Esophagus mucosa (tissue), 1 donor: ENCODE results near the gene SNAP25. TPM values are rescaled to one million over a fixed set of nuclear protein-coding genes. Genes with fewer than 3 reads are reported as not detected.

Source experiments
- ATAC-seq: fragments of 200-7000 bp; cut with Tn5 transposase; one replicate; pipeline ENCODE4 v1.9.1; 2020
- total RNA-seq: library from RNA; stranded (reverse); gene quantifications from one replicate; pipeline ENCODE4 v1.2.4, GENCODE V29; 2023
- donor health status: DM: yes; HTN: yes; CAD: no.

Gene SNAP25
- total RNA-seq, 1 donor from 2014 or later: 0.08 TPM

DNA sequence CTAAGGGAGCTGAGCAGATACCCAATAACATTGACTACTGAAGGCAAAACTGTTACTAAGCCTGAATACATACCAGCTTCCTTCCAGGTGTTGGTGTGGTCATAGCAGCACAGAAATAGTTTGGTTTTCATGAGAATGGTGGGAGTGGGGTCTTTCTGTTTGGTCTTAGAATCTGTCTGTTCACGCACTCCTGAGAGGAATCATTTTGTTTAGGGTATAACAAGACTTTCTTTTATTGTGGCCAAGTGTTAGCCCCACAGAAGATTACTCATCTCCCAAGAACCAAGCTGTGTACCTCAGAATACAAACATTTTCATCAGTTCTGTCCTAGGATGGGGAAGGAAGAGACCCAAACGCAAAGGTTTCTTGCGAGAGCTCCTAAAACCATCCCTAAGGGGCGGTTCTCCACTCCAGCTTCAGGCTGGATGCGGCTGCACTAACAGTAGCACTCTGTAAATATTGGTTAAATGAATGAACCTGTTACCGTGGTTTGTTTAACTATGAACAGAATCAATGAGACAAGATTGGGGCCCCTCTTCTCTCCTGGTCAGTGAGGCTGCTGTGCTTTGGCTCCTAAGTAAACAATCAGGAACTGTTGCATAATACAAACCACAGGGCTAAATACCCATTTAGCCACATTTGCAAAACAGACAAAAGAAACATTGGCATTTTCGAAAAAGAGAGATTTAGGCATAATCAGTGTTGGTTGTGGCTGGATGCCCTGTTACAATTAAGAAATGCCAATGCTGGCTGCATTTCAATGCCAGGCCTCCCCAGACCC, 44.9 kb downstream of the SNAP25 start:
- ATAC-seq: no peak

DNA sequence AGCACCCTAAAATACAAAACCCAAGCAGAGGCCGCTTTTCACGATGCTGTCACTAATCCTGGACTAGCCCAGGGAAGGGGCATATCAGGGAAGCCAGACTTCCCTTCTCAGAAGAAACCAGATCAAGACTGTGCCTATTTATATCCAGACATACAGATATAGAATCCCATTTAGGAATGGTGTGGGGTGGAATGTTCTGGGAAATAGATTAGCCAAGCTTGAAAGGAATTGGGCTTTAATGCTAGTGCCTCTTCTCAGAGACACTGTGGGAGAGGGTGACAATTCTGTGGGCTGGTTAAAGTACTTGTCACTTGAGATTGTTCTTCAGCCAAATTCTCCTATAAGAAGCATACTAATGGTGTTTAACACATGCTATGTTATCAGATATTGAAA, 45.5 kb downstream of the SNAP25 start:
- no peak for ATAC-seq

DNA sequence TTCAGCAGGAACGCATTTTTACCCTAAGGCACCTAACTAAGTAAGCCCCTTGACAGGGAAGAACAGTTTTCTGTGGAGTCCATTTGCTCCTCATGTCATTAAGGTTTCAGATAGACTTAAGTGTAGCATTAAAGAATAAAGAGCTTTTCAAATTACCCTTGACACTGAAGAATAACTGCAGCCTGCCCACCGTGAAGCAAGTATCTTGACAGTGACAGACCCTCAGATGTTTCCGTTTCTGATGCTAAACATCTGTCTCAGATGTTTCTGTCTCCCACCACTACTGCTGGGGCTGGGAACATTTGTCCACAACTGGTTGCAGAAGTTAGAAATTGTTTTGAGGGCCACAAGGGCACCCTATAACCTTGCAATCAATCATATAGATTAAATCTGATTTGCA, 50.0 kb downstream of the SNAP25 start:
- ATAC-seq: no peak

DNA sequence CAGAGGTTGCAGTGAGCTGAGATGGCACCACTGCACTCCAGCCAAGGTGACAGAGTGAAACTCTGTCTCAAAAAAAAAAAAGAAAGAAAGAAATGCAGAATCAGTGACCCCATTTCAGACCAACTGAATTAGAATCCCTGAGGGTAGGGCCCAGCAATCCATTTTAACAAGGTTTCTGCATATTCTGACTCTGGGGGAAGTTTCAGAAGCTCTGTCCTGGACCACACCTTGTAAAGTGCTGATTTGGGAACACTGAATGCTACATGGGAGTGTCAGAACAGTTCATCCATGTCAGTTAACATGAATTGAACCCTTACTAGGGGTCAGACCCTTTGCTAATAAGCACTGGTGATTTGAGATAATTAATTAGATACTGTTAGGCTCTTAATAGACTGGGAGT, 52.0 kb downstream of the SNAP25 start:
- ATAC-seq: no peak

DNA sequence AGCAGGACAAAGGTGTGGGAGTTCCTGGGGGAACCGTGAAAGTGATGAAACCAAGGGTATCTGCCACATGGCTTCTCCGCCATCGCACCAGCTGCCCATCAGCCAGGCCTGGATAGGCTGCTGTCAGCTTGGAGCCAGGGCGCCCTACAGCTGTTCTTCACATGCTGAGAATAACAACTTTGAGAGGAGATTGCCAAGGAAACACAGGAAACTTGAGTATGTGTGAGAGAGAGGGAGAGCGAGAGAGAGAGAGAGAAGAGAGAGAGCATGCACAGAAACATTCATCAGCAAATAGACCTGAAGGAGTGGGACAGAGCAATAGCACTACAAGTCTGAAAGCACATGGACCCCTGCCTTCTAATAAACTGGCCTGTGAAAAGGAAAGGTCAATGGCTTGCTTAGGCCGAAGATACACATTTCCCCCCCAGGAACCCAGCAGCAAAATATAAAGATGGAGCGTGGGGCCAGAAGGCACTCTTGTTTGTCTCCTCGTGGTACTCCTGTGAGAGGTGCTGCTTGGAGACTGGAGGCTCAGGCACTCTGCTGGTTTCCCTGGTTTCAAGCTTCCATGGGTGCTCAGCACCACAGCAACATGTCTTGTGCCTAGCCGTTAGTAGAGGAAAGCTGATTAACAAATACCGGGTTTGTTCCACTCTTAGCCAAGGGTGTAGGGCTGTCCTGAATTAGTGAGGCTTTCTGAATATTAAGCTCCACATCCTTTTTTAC, 53.0 kb downstream of the SNAP25 start:
- no peak for ATAC-seq

DNA sequence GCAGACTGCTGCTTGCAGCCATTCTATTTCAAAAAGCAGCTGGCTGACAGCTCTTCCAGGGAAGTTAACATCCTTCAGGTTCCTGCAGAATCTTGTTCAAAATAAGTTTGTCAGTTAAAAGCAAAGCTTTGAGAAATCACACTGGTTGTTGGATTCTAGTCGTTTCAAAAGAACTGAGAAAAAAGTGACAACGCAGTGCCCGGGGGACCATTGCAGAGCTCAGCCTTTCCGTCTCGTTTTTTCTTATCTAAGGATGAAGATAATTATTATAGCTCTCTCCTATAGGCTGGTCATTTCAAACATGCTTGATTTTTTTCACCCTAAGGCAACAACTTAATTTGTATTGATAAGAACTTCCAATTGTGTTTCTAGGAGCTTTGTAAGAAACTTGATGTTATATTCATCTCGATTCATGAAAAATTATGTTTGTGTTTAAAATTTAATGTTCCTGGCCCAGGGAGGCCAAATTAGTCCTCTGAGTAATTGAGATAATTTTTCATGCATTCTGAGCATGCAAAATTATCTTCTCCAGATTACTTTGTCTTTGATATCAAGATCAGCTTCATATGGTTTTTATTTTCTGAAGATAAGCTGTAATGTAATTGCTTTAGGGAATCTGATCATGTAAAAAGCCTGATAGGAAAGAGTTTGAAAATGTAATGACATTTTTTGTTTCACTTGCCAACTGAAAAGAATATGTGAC, 58.4 kb downstream of the SNAP25 start:
- ATAC-seq: no peak

DNA sequence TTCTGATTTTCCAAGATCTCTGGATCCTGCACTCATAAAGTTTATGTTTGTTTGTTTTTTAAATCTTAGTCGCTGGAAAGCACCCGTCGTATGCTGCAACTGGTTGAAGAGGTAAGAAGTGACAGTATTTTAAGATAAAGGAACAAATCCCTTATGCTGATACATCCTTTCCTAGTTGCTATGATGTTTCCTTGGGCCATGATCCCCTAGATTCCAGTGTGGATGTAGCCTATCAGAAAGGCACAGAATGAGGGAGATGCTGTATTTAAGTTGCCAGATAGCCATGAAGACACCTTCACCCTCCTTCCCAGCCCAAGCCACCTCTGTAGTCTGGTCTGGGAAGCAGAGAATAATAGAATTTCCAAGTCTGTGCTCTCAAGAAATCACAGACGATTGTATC, 59.0 kb downstream of the SNAP25 start:
- ATAC-seq: no peak

DNA sequence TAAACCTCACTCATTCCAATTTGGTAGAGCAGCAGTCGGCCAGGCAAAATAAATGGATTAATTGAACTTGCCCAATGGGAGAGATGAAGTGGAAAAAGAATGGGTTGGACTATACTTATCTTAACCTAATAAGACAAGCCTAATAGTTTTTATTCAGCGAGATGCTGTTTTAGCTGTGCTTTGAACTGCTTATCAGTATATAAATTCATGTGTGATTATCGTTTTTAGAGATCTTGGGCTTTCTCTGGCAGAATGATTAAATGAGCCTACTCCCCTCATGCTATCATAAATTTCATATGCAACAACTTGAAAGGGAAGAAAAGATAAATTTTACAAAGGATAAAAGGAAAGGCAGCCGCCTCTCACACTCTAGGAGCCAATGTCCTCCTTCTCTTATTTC, 59.8 kb downstream of the SNAP25 start:
- ATAC-seq: no peak

DNA sequence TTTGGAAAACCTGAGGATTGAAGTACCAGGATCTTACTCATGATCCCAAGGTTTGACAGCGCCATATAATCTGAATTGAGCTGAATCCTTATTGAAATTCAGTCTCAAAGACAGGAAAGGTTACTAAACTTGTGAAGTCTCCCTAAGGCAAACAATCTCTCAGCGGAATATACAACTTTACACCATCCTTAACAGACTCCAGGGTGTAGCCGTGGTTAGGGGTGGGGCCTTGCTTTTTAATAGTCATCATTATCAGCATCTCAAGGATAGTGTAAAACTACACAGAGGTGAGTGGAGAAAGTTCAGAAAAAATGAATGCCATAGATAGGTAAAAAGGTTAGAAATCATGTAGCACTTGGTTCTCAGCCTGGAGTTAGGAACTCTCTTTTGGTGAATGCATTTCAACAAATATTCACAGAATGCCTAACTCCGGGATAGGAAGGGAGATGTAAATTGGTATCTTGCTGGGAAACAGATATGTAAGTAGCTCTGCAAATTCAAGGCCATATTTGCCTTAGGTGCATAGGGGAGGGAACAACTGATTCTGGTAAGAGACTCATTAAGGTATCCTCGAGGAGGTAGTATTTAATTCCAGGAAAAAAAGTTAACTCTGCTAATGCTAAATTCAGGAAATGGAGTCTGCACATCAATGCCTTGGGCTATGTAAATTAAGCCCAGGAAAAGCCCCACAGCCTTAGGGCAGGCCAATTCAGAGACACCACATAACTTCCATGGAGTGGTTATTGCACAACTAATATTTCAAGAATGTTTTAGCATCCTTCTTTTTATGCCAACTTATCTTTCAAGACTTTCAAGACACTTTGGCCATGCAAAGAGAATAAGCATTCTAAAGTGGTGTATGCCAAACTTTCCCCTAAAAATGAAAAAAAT, 61.6 kb downstream of the SNAP25 start:
- no peak for ATAC-seq

DNA sequence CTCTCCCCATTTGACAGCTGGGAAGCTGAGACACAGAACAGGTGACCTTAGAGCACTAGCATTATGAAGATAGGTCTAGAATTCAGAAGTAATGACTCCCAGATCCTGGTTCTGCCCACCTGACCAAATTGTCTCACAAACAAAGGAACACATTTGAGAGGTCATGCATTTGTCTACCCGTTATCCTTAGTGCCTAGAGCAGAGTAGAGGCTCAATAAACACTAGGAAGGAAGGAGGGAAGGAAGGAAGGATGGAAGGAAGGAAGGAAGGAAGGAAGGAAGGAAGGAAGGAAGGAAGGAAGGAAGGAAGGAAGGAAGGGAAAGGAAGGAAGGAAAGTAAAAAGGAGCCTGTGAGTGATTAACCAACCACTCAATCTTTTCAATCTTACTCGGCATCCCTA, 63.3 kb downstream of the SNAP25 start:
- ATAC-seq: no peak

DNA sequence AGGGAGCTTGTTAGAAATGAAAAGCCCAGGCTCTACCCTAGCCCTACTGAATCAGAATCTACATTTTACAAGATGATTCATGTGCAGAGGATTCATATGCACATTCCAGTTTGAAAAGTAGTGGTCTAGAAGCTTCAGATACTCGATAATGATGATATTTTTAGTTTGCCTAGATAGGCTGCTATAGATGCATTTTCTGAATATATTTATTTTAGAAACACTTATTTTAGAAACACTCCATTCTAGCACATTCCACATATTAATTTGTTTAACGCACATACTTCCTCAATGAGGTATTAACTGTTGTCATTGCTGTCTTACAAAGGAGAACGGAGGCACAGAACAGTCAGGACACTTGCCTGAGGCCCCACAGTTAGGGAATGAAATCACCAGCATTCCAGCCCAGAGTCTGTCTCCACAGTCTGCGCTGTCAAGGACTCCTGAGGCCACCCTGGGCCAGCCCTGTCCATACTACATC, 64.4 kb downstream of the SNAP25 start:
- no peak for ATAC-seq

DNA sequence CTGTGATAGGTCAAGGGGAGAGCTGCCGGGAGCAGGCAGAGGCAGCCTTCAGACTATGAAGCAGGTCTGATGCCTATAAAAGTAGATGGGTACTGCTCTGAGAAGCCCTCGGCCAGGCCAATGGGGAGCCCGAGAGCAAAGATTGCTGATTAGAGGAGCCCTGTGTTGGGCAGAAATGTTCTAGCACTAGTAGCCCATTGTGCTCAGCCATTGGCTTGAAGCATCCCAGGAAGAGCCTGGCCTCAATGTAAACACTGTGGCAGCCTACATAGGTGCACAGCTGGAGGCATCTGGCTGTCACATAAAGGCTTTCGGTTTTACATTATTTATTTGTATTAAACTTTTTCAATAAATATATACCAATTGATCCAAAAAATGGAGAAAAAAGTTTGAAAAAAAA, 67.7 kb downstream of the SNAP25 start:
- no peak for ATAC-seq

DNA sequence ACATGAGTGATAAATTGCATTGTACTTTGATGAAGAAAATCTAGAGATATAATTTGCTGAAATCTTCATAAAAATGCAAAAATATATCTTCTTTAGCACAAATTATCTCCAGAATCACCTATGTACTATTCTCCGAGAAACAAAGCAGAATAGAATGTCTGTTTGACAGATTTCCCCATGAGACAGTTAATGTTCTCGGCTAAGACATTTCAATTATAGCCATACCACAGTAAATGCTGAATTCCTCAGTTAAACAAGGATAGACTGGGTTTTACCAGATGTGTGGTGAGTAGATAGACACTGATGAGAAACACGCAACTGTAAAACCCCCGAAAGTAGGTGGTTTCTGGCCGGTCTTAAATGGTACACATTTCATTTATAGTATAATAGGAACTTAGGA, 69.8 kb downstream of the SNAP25 start:
- ATAC-seq: no peak

DNA sequence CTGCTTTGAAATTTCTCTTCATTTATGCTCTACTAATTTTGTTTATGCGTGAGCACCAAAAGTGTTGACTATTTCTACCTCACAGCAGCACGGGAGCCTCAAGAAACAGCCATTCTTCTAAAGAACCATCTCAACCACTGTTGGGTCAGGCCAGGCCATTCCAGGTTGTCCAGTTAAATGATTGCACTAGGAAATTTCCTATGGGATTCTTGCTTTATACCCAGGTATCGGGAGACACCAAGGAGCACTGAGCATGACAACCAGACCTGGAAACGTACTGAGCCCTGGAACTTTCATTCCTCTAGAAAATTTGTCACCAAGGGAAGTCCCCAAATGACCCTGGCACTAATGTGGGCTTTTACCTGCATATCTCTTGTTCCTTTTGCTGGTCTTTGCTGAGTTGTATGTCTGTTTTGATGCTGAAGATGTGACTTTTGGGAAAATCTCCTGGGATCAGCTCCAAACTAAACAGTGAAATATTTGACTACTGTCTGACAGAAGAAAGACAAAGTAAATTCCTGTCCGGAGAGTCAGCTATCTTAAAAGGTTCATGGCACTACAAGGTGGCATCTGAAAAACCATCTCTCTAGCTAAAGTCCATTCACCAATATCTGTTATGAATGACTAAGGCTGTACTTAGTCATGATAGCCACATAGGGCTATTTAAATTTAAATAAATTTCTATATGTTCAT, 70.5 kb downstream of the SNAP25 start:
- ATAC-seq: no peak

DNA sequence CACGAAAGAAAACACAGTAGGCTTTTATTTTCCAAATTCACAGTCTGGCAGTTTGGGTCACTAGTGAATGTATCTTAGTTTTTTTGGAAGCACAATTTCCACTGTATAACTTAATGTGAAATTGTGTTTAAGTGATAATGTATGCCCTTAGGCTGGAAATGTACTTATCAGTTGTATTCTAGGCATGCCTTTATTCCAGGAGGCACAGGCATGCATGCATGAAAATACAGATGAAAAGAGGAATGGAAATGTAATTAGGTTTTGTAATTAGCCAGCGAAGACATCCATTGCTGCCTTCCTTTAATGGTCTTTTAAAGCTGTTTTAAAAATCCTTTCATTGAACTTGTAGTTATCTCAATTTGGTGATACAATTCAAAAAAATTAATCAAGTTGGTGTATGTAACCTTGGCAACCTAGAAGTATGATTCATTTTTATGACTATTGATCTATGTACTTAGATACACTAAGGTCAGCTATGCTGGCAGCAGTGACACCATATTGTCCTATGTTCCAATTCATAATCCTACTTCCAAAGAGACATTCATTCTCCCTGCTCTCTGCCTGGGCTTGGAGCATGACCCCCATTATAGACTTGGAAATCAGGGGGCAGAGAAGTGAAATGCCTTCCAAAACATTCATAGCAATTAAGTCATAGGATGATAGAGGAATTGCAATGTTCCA, 73.1 kb downstream of the SNAP25 start:
- ATAC-seq: no peak

DNA sequence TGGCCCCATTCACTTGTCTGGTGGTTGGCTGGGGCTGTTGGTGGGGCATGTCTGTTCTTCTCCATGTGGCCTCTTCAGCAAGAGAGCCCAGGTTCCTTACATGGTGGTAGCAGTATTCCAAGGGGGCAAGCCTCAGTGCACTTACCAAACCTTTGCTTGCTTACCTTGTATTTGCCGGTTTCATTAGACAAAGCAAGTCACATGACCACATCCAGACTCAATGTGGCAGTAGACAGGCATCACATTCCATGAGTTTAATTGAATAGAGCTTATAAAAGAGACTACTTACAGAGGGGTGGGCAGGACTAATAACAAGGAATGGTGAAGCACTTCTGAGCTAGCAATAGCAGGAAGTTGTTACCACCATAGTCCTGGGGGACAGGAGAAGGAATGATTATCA, 78.6 kb downstream of the SNAP25 start:
- no peak for ATAC-seq

DNA sequence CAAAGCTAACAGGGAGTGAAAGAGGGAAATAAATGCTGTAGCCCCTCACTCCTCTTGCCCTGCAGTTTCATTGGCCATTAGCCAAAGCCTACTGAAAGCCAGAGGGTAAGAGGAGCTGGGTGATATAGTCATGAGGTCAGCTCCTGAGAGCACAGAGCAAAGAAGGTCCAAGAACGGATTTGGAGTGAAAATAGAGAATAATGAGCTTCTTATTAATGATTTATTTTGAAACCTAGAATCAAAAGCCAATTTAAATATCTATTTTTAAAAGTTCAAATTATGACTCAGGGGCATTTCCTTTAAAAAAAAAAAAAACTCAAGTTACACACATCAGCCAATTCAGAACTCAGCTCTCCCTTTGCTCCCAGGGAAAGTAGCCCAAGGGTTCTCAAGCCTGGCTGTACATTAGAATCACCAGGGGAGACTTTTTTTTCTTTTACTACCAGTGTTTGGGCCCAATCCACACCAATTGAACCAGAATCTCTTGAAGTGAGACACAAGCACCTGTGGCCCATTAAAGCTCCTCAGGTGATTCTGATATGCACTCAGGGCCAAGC, 79.1 kb downstream of the SNAP25 start:
- no peak for ATAC-seq

DNA sequence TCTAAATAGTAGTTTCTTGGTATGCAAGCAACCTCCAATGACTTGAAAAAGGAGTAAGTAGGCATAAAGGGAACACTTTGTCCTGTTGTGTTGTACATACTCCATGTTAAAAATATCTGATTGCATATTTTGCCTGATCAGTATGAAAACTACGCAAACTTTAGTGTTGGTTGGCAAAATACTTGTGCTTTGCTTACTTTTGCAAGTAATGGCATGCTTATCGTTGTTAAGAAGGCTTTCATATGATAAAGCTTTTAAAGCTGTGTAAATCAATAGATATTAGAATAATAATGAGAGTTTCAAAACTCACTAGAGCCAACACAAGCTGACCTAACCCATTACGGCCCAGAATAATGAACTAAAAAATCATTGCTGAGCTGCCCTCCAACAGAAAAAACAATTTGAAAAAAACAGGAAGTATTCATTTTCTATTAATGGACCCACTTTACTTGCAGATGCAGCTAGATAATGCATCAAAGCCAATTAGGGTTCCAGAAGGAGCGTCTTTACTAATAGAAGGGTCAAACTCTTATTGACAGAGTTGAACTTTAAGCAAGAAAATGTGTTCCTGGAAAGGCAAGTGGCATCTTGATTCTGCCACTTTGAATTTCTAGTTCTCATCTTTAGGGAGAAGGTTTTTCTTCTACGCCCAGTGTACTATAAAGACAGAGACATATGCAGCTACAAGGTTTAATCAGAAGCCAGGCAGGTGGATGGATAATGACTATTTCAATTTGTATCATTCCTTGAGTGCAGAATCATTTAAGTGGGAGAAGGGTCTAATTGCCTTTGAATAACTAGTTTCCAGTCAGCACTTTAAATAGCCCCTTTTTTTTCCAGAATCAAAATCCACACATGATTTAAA, 82.2 kb downstream of the SNAP25 start:
- ATAC-seq: no peak

DNA sequence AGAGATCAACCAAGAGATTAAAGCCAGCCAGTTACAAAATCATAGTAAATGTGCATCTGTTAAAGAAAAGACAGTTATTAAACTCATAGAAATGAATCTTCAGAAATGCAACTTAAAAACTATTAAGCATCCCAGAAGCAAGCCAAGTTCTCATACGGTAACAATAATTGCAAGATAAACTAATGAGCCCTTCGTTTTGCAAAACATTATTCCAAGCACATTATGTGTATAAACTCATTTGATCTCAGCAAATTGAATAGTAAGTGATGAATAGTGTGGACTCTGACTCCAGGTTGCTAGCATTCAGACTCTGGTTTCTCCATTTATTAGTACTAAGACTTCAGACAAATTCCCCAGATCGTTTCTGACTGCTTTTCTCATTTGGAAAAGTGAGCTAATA, 85.2 kb downstream of the SNAP25 start:
- ATAC-seq: no peak

DNA sequence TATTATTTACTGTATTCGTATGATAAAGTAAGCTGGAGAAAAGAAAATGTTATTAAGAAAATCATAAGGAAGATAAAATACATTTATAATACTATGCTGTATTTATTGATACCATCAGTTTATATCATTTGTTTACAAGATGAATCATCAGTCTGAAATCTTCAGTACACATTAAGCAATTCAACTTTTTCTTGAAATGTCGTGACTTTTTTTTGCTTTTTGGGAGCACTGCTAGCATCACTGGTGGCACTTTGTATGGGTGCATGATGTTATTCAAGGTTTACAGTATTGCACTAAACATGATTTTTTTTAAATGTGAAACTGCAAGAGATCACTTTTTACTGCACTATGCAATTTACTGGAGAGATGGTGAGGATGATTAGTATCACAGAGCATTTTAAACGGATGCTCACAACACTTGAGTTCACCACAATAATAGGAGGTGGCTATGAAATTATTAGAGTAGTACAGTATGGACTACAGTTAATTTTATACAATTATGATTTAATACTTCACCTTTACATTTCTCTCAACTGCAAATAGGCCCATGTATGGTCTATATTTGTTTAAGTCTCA, 85.9 kb downstream of the SNAP25 start:
- ATAC-seq: no peak
